ENCODE data around the gene KAT2A.

KAT2A gene

DNA sequence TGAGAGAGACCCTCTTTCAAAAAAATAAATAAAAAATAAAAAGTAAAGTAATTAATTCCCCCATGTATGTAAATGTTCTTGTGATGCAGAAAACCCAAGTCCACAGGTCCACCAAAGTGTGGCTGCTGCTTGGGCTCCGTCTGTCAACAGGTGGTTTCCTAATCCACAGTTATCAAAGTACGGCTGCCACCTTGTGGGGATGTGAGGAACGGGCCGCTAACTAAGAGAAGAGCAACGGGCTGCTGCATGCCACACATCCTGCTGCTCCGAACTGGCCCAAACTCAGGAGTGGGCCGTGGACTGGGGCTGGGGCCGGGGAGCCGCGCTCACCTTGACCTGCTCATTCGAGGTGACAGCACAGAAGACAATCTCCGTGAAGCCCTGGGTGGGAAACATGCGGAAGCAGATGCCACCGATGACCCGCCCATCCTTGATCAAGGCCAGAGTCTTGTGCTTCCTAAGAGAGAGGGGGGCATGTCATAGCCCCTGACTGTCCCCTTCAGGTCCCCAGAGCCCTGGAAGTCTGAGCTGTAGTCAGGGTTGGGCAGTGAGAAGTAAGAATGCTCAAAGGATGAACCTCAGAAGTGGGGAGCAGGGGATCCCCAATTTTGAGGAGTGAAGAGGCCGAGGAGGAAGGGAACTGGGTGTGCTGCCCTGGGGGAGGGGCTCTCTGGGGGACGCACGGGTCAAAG, 4.3 kb downstream of the KAT2A start:
- Histone ChIP-seq H3K36me3 (ENCODE audit: control insufficient read depth, insufficient read depth, low read length) (peaks cover 14% of the 10 kb centered on the region), H3K4me1 (ENCODE audit: control insufficient read depth, insufficient read depth, low read length, poor library complexity, severe bottlenecking) (peaks cover 22% of the 10 kb centered on the region), H3K27me3 (replicated peaks; ENCODE audit: control insufficient read depth, insufficient read depth, low read length, poor library complexity, severe bottlenecking) (no peaks in the 10 kb centered on the region), H3K9me3 (ENCODE audit: control insufficient read depth, low read length) (no peaks in the 10 kb centered on the region), H3K4me3 (ENCODE audit: insufficient read depth, low read depth, low read length, poor library complexity, severe bottlenecking) (no peak overlapping the region), H3K27ac (ENCODE audit: insufficient read depth, low read length, poor library complexity, severe bottlenecking) (no peak overlapping the region)
- DNase-seq: peak; percentile 65 to 75 (median 67)

DNA sequence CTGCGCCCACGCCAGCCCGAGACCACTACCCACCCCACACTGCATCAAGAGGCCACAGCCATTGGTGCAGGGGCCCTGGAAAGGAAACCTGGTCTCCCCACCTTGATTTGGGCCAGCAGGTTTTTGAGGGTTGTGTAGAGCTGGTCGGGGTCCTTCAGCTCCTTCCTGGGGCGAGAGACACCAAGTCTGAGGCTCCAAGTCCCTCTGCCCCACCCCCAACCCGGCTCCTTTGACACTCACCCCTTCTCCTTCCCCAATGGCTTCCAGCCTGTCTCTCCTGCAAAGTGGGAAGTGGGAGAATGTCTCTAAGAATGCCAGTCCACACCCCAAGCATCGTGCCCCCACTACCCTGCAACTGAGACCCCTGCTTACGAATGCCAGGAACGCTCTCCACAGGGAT, 7.0 kb downstream of the KAT2A start:
- H3K9me3 ChIP-seq (ENCODE audit: control insufficient read depth, low read length): no peaks in the 10 kb centered on the region
- H3K4me1 ChIP-seq (ENCODE audit: control insufficient read depth, insufficient read depth, low read length, poor library complexity, severe bottlenecking): peaks cover 24% of the 10 kb centered on the region
- no peak for DNase-seq
- peaks cover 14% of the 10 kb centered on the region for H3K36me3 ChIP-seq (ENCODE audit: control insufficient read depth, insufficient read depth, low read length)
- H3K27me3 ChIP-seq (replicated peaks; ENCODE audit: control insufficient read depth, insufficient read depth, low read length, poor library complexity, severe bottlenecking): no peaks in the 10 kb centered on the region
- no peak overlapping the region for H3K4me3 ChIP-seq (ENCODE audit: insufficient read depth, low read depth, low read length, poor library complexity, severe bottlenecking)
- H3K27ac ChIP-seq (ENCODE audit: insufficient read depth, low read length, poor library complexity, severe bottlenecking): no peak overlapping the region

DNA sequence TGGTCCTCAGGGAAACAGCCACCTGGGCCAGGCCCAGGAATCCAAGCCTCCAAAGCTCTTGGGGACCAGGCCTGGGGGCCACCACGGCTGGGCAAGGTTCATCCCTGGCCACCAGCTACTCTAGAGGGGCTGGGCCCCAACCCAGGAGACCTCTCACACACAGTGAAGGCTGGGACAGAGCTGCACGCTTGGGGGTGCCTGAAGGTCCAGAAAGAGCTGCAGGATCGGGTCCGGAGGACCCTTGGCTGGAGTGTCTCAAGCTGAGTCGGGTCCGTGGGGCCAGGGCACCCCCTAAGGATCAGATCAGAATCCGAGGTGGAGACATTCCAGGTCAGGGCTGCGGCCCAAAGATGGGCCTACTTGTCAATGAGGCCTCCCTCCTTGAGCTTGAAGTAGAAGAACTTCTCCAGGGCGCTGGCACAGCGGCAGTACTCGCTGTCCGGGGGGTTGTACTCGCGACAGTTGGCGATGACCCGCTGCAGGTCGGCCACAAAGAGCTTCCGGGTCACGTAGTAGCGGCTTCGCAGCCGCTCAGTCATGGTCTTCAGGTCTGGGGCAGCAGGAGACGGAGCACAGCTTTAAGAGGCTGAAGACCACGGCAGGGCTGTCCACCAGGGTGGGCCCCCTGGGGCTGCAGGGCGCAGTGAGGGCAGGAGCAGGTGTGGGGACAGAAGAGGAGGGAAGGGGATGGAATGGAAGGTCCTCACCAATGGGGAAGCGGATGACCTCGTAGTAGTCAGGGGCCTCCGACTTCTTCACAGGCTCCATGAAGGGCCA, 7.7 kb downstream of the KAT2A start:
- Histone ChIP-seq H3K36me3 (ENCODE audit: control insufficient read depth, insufficient read depth, low read length) (peaks cover 14% of the 10 kb centered on the region), H3K4me1 (ENCODE audit: control insufficient read depth, insufficient read depth, low read length, poor library complexity, severe bottlenecking) (peaks cover 24% of the 10 kb centered on the region), H3K4me3 (ENCODE audit: insufficient read depth, low read depth, low read length, poor library complexity, severe bottlenecking) (no peak overlapping the region), H3K9me3 (ENCODE audit: control insufficient read depth, low read length) (no peaks in the 10 kb centered on the region), H3K27me3 (replicated peaks; ENCODE audit: control insufficient read depth, insufficient read depth, low read length, poor library complexity, severe bottlenecking) (no peaks in the 10 kb centered on the region), H3K27ac (ENCODE audit: insufficient read depth, low read length, poor library complexity, severe bottlenecking) (peak overlapping the region; percentile 82)
- DNase-seq: no peak

DNA sequence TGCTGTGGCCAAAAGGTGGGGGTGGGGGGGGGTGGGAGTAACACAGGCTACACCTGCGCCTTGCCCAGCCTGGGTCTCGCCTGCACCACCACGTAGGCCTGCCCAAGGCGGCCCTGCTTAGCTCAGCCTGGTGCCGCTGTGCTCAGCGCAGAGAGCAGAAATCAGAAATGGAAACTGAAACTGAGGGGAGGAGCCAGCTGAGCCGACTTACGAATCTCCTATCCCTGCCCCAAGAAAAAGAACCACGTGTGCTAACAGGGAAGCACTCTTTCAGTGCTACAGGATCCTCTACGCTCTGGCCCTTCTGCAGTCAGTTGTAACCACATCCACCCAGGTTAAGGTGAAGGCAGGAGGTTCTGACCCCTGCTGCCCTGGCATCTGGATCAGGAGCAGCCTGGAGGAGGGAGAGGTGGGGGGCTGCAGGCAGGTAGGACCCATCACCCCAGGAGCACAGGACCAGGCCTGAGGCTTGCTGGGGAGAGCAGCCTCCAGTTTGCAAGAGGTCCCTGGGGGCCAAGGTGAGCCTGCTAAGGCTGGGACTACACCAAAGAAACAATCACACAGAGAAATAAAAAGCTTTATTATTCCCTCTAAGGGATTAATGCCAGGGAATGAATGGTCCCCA, 8.5 kb downstream of the KAT2A start, which contains the start of gene DHX58:
Gene DHX58, minus strand, starts transcription at position 163 of the 625 bp plus-strand sequence. CDS start 822 bp downstream, outside the sequence.
- H3K27me3 ChIP-seq (replicated peaks; ENCODE audit: control insufficient read depth, insufficient read depth, low read length, poor library complexity, severe bottlenecking): no peaks in the 10 kb centered on the region
- H3K9me3 ChIP-seq (ENCODE audit: control insufficient read depth, low read length): no peaks in the 10 kb centered on the region
- H3K27ac ChIP-seq (ENCODE audit: insufficient read depth, low read length, poor library complexity, severe bottlenecking): peak within 1 kb of the TSS; percentile 82
- peak within 1 kb of the TSS; percentile 44 for H3K4me3 ChIP-seq (ENCODE audit: insufficient read depth, low read depth, low read length, poor library complexity, severe bottlenecking)
- peaks cover 8% of the 10 kb centered on the region for H3K36me3 ChIP-seq (ENCODE audit: control insufficient read depth, insufficient read depth, low read length)
- peaks cover 30% of the 10 kb centered on the region for H3K4me1 ChIP-seq (ENCODE audit: control insufficient read depth, insufficient read depth, low read length, poor library complexity, severe bottlenecking)
- DNase-seq: peak; percentile 63 to 73 (median 67)

DNA sequence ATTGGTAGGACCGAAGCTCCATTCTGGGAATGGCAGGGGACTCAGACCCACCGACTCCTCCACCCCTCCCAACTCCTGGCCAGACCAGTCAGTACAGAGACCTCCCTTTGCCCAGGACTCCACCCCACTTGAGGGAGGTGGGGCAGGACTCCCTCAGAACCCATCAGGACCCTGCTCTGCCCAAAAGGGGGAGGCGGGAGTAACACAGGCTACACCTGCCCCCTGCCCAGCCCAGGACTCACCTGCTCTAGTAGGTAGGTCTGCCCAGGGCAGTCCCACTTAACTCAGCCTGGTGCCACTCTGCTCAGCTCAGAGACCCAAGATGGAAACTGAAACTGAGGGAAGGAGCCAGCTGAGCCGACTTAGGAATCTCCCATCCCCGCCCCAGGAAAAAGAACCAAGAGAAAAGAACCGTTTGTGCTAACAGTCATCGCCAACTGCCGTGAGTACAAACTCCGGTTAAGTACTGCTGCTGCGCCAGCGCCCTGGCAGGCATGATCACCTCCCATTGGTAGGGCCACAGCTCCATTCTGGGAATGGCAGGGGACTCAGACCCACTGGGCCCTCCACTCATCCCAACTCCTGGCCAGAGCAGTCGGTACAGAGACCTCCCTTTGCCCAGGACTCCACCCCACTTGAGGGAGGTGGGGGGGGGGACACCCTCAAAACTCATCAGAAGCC, 9.2 kb downstream of the KAT2A start:
- Histone ChIP-seq H3K4me3 (ENCODE audit: insufficient read depth, low read depth, low read length, poor library complexity, severe bottlenecking) (peak overlapping the region; percentile 44), H3K27ac (ENCODE audit: insufficient read depth, low read length, poor library complexity, severe bottlenecking) (peak overlapping the region; percentile 82), H3K4me1 (ENCODE audit: control insufficient read depth, insufficient read depth, low read length, poor library complexity, severe bottlenecking) (peaks cover 30% of the 10 kb centered on the region), H3K36me3 (ENCODE audit: control insufficient read depth, insufficient read depth, low read length) (peaks cover 1% of the 10 kb centered on the region), H3K9me3 (ENCODE audit: control insufficient read depth, low read length) (no peaks in the 10 kb centered on the region), H3K27me3 (replicated peaks; ENCODE audit: control insufficient read depth, insufficient read depth, low read length, poor library complexity, severe bottlenecking) (no peaks in the 10 kb centered on the region)
- DNase-seq: peak in 2 of 3 donors; percentile 15 to 25

DNA sequence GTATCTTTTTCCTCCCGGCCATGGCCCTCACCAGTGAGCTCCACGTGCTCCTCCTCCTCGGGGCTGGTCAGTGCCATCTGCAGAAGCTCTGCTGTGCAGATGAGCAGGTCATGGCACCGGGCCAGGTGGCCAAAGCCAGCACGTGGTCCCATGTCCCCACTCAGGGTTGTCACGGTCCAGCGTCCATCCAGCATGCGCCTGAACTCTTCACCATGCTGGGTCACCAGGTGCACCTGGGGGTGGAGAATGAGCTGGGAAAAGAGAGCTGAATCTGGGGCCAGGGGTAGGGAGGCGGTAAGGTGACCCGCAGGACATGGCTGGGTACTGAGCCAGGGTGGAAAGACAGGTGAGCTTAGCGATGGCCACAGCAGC, 9.9 kb downstream of the KAT2A start:
- Histone ChIP-seq H3K4me3 (ENCODE audit: insufficient read depth, low read depth, low read length, poor library complexity, severe bottlenecking) (no peak overlapping the region), H3K4me1 (ENCODE audit: control insufficient read depth, insufficient read depth, low read length, poor library complexity, severe bottlenecking) (peaks cover 30% of the 10 kb centered on the region), H3K36me3 (ENCODE audit: control insufficient read depth, insufficient read depth, low read length) (no peaks in the 10 kb centered on the region), H3K9me3 (ENCODE audit: control insufficient read depth, low read length) (no peaks in the 10 kb centered on the region), H3K27ac (ENCODE audit: insufficient read depth, low read length, poor library complexity, severe bottlenecking) (peak overlapping the region; percentile 82), H3K27me3 (replicated peaks; ENCODE audit: control insufficient read depth, insufficient read depth, low read length, poor library complexity, severe bottlenecking) (no peaks in the 10 kb centered on the region)
- DNase-seq: no peak

DNA sequence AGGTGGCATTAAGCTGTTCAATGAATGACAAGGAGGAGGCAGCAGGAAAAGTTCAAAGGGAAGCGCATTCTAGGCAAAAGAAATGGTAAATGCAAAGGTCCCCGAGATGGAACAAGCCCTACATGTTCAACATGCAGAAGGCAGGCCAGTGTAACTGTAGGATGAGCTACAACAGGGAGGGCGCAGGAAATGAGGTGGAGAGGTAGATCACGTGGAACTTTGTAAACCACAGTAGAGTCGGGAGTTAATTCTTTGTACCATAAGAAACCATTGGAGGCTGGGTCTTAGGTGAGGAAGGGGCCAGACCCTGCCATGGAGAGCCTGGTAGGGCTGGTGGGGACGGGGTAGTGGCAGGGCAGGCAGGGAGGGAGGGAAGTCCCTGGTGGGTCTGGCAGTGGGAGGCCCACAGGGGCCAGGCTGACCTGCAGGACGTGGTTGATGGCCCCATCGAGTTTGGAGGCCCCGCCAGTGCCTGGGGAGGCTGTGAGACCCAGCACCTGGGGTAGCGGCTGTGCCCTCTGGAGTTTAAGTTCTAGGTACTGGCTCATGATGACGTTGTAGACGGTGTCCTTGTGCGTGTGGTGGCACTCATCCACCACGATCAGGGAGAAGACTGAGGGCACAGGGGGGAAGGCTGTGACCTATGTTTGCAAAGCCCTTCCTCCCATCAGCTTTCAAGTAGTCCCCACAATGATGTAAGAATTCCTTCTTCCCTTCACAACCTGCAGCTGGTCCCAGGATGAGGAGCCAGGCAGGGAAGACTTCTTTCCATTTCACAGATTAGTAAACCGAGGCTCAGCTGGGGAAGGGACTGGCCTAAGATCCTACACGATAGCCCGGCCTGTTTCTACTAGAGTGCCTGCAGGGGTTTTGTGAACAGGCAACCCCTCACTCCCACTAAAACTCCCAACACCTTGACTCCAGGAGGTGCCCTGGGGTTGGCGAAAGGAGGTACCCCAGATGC, 10.6 kb downstream of the KAT2A start:
- peaks cover 30% of the 10 kb centered on the region for H3K4me1 ChIP-seq (ENCODE audit: control insufficient read depth, insufficient read depth, low read length, poor library complexity, severe bottlenecking)
- H3K9me3 ChIP-seq (ENCODE audit: control insufficient read depth, low read length): no peaks in the 10 kb centered on the region
- DNase-seq: no peak
- peaks cover 4% of the 10 kb centered on the region for H3K36me3 ChIP-seq (ENCODE audit: control insufficient read depth, insufficient read depth, low read length)
- H3K27ac ChIP-seq (ENCODE audit: insufficient read depth, low read length, poor library complexity, severe bottlenecking): no peak overlapping the region
- H3K4me3 ChIP-seq (ENCODE audit: insufficient read depth, low read depth, low read length, poor library complexity, severe bottlenecking): no peak overlapping the region
- H3K27me3 ChIP-seq (replicated peaks; ENCODE audit: control insufficient read depth, insufficient read depth, low read length, poor library complexity, severe bottlenecking): no peaks in the 10 kb centered on the region

DNA sequence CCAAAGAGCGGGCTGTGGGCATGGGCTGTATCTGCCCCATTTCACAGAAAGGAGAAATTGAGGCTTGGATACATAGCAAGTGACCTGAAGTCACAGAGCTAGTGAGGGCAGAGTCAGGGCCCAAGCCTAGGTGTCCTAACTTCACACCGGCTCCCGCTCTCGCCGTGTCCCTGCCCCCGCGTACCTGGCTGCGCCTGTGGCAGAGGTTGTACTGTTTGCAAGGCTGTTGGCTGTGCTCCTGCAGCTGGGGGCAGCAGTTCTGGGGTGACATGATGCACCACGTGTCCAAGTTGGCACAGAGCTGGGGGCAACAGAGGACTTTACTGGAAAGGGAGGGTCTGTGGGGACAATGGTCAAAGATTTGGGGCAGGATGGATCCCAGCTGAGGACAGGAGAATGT, 12.1 kb downstream of the KAT2A start:
- no peak overlapping the region for H3K27ac ChIP-seq (ENCODE audit: insufficient read depth, low read length, poor library complexity, severe bottlenecking)
- no peak overlapping the region for H3K4me3 ChIP-seq (ENCODE audit: insufficient read depth, low read depth, low read length, poor library complexity, severe bottlenecking)
- no peak for DNase-seq
- no peaks in the 10 kb centered on the region for H3K27me3 ChIP-seq (replicated peaks; ENCODE audit: control insufficient read depth, insufficient read depth, low read length, poor library complexity, severe bottlenecking)
- H3K36me3 ChIP-seq (ENCODE audit: control insufficient read depth, insufficient read depth, low read length): peaks cover 15% of the 10 kb centered on the region
- H3K9me3 ChIP-seq (ENCODE audit: control insufficient read depth, low read length): no peaks in the 10 kb centered on the region
- H3K4me1 ChIP-seq (ENCODE audit: control insufficient read depth, insufficient read depth, low read length, poor library complexity, severe bottlenecking): peaks cover 30% of the 10 kb centered on the region
